H9 (cell line): Measurements from ENCODE around the gene NHSL2. TPM values are rescaled to one million over a fixed set of nuclear protein-coding genes. Genes with fewer than 3 reads are reported as not detected.

Experiments
- DNase-seq: peaks from one replicate; pipeline ENCODE4 v3.0.0-alpha.2; 2017
- H2AFZ ChIP-seq: one replicate; pipeline ENCODE4 v1.6.1; 2013; ENCODE audit warnings: mild to moderate bottlenecking, low read length, control low read depth, moderate library complexity
- H2AK5ac ChIP-seq: 2 replicates; pipeline ENCODE4 v1.6.1; 2013; ENCODE audit warnings: low read length, control low read depth, mixed read lengths; ENCODE audit not compliant: insufficient read length
- H2BK120ac ChIP-seq: one replicate; pipeline ENCODE4 v1.6.1; 2013; ENCODE audit warnings: low read depth, mild to moderate bottlenecking, low read length, control low read depth, inconsistent platforms; ENCODE audit not compliant: poor library complexity, severe bottlenecking
- H2BK12ac ChIP-seq: 2 replicates; pipeline ENCODE4 v1.6.1; 2013; ENCODE audit warnings: low read length, control low read depth, mixed read lengths, low read depth; ENCODE audit not compliant: insufficient read length
- H2BK15ac ChIP-seq: 2 replicates; pipeline ENCODE4 v1.6.1; 2013; ENCODE audit warnings: low read depth, low read length, control low read depth
- H2BK20ac ChIP-seq: one replicate; pipeline ENCODE4 v1.6.1; 2013; ENCODE audit warnings: low read depth, mild to moderate bottlenecking, low read length, control low read depth, inconsistent platforms; ENCODE audit not compliant: poor library complexity, severe bottlenecking
- H2BK5ac ChIP-seq: 2 replicates; pipeline ENCODE4 v1.6.1; 2013; ENCODE audit warnings: low read length, control low read depth, mixed read lengths; ENCODE audit not compliant: insufficient read length
- H3K14ac ChIP-seq: 2 replicates; pipeline ENCODE4 v1.6.1; 2013; ENCODE audit warnings: low read length, control low read depth; ENCODE audit not compliant: insufficient read depth
- H3K18ac ChIP-seq: 2 replicates; pipeline ENCODE4 v1.6.1; 2013; ENCODE audit warnings: low read depth, mild to moderate bottlenecking, mixed read lengths, low read length, control low read depth; ENCODE audit not compliant: insufficient read length
- H3K23ac ChIP-seq: 2 replicates; pipeline ENCODE4 v1.6.1; 2013; ENCODE audit warnings: low read length, control low read depth, mixed read lengths, low read depth; ENCODE audit not compliant: insufficient read length
- H3K23me2 ChIP-seq: 2 replicates; pipeline ENCODE4 v1.6.1; 2013; ENCODE audit warnings: low read depth, mild to moderate bottlenecking, mixed read lengths, low read length, control low read depth; ENCODE audit not compliant: insufficient read length, poor library complexity, severe bottlenecking
- H3K27ac ChIP-seq: 2 replicates; pipeline ENCODE4 v1.5.1; 2013; ENCODE audit warnings: low read length, control low read depth, mixed read lengths, low read depth; ENCODE audit not compliant: insufficient read length
- H3K27me3 ChIP-seq: 2 replicates; pipeline ENCODE4 v1.6.1; 2013; ENCODE audit warnings: low read length, control low read depth, inconsistent platforms; ENCODE audit not compliant: insufficient read depth
- H3K4ac ChIP-seq: 2 replicates; pipeline ENCODE4 v1.6.1; 2013; ENCODE audit warnings: low read depth, mild to moderate bottlenecking, control low read depth, inconsistent platforms, low read length, moderate library complexity
- H3K4me1 ChIP-seq: 2 replicates; pipeline ENCODE4 v1.6.1; 2013; ENCODE audit warnings: low read length, control low read depth, inconsistent platforms; ENCODE audit not compliant: insufficient read depth
- H3K4me2 ChIP-seq: 2 replicates; pipeline ENCODE4 v1.6.1; 2013; ENCODE audit warnings: low read length, control low read depth, mixed read lengths; ENCODE audit not compliant: insufficient read length, insufficient read depth
- H3K56ac ChIP-seq: 2 replicates; pipeline ENCODE4 v1.6.1; 2013; ENCODE audit warnings: low read depth, mild to moderate bottlenecking, mixed read lengths, low read length, control low read depth; ENCODE audit not compliant: insufficient read length
- H3K79me1 ChIP-seq: 2 replicates; pipeline ENCODE4 v1.6.1; 2013; ENCODE audit warnings: low read depth, mild to moderate bottlenecking, moderate library complexity, low read length, control low read depth, inconsistent platforms; ENCODE audit not compliant: insufficient read depth, poor library complexity, severe bottlenecking
- H3K79me2 ChIP-seq: 2 replicates; pipeline ENCODE4 v1.6.1; 2013; ENCODE audit warnings: low read length, control low read depth, inconsistent platforms; ENCODE audit not compliant: insufficient read depth
- H3K9ac ChIP-seq: 2 replicates; pipeline ENCODE4 v1.6.1; 2013; ENCODE audit warnings: low read length, control low read depth, mixed read lengths; ENCODE audit not compliant: insufficient read length; ENCODE audit errors: extremely low read depth
- H3K9me3 ChIP-seq: one replicate; pipeline ENCODE4 v1.6.1; 2013; ENCODE audit warnings: low read depth, low read length, inconsistent platforms; ENCODE audit not compliant: control insufficient read depth
- H3T11ph ChIP-seq: one replicate; pipeline ENCODE4 v1.6.1; 2013; ENCODE audit warnings: mild to moderate bottlenecking, low read length, control low read depth, inconsistent platforms
- H4K20me1 ChIP-seq: one replicate; pipeline ENCODE4 v1.6.1; 2013; ENCODE audit not compliant: control insufficient read depth, insufficient read length, insufficient read depth
- H4K5ac ChIP-seq: 2 replicates; pipeline ENCODE4 v1.6.1; 2013; ENCODE audit warnings: low read depth, mild to moderate bottlenecking, mixed read lengths, low read length, control low read depth; ENCODE audit not compliant: insufficient read length
- H4K8ac ChIP-seq: replicated peaks from 2 replicates; pipeline ENCODE4 v1.6.1; 2013; ENCODE audit warnings: low read length, control low read depth, mixed read lengths, low read depth; ENCODE audit not compliant: insufficient read length
- H4K91ac ChIP-seq: 2 replicates; pipeline ENCODE4 v1.6.1; 2013; ENCODE audit warnings: low read depth, mild to moderate bottlenecking, moderate library complexity, mixed read lengths, low read length, control low read depth; ENCODE audit not compliant: insufficient read length
- H3K27ac Mint-ChIP-seq, 3 experiments: 2 replicates in 2 of 3; 3 replicates in 1 of 3; pipeline ENCODE4 v1.8.0; 2020 to 2021; ENCODE audit warnings: mixed read lengths in 3 of 3, mild to moderate bottlenecking in 1 of 3, moderate library complexity in 1 of 3
- H3K27me3 Mint-ChIP-seq: 2 replicates; pipeline ENCODE4 v1.8.0; 2021; ENCODE audit warnings: low read depth, mild to moderate bottlenecking, moderate library complexity, mixed read lengths
- H3K36me3 Mint-ChIP-seq, 3 experiments: 2 replicates in 2 of 3; 3 replicates in 1 of 3; pipeline ENCODE4 v1.8.0; 2020 to 2021; ENCODE audit warnings: low read depth in 3 of 3, mixed read lengths in 3 of 3; ENCODE audit not compliant: insufficient read depth in 1 of 3
- H3K4me1 Mint-ChIP-seq, 2 experiments: 2 replicates each; pipeline ENCODE4 v1.8.0; 2020; ENCODE audit warnings: mixed read lengths in 2 of 2
- H3K4me3 Mint-ChIP-seq, 2 experiments: 2 replicates in 1 of 2; 3 replicates in 1 of 2; pipeline ENCODE4 v1.8.0; 2020 to 2021; ENCODE audit warnings: mild to moderate bottlenecking in 2 of 2, mixed read lengths in 2 of 2, moderate library complexity in 1 of 2
- H3K9me3 Mint-ChIP-seq, 2 experiments: 2 replicates in 1 of 2; 3 replicates in 1 of 2; pipeline ENCODE4 v1.8.0; 2020; ENCODE audit warnings: mild to moderate bottlenecking in 2 of 2, mixed read lengths in 2 of 2, moderate library complexity in 1 of 2
- CTCF ChIP-seq: fragments of 200-600 bp; sonication (generic); conservative IDR thresholded peaks from 3 replicates; pipeline ENCODE4 v1.8.0; 2021; ENCODE audit warnings: antibody characterized with exemption, mild to moderate bottlenecking
- WGBS: extraction: QIAGEN DNeasy Blood & Tissue Kit; methylation state at CpG from one replicate; pipeline ENCODE4 v1.1.7; 2013; ENCODE audit warnings: missing lambda C conversion rate, low lambda C conversion rate, mixed read lengths; ENCODE audit not compliant: insufficient read length; ENCODE audit errors: extremely low coverage; 5-methylcytosine and 5-hydroxymethylcytosine counted together
- total RNA-seq: library from RNA; stranded (reverse); gene quantifications from 2 replicates; pipeline ENCODE4 v1.2.1, GENCODE V29; 2021

NHSL2 gene
- total RNA-seq, 1 experiment from 2014 or later = 6.4 TPM

GRCh38 chrX:72115380-72115779, 204.7 kb downstream of the NHSL2 start:
- WGBS = no CpG with 5 or more reads among the region's 7 CpGs
- no peaks in the 10 kb centered on the region; the same call in 1 of the 2 replicates for H3K27me3 Mint-ChIP-seq
- H2BK20ac ChIP-seq = no peak overlapping the region
- H3K4me1 Mint-ChIP-seq = peaks cover 24 to 29% of the 10 kb centered on the region in 2 experiments
- H3K4me3 Mint-ChIP-seq = no peak overlapping the region
- no peak for TF ChIP-seq CTCF
- H3K56ac ChIP-seq = no peak overlapping the region
- no peaks in the 10 kb centered on the region for H3K79me2 ChIP-seq
- H3K4me2 ChIP-seq = no peak overlapping the region
- peaks cover 0 to 5% (median 0%) of the 10 kb centered on the region in 3 experiments; a peak in 3 of 7 replicates for H3K36me3 Mint-ChIP-seq
- H3K9me3 ChIP-seq = peaks cover 9% of the 10 kb centered on the region
- H2BK15ac ChIP-seq = no peak overlapping the region
- no peak overlapping the region for H3K27ac Mint-ChIP-seq
- no peak overlapping the region for H2BK5ac ChIP-seq
- no peaks in the 10 kb centered on the region for H3K23me2 ChIP-seq
- H3K4me1 ChIP-seq = no peaks in the 10 kb centered on the region; the same call in 1 of the 2 replicates
- H3T11ph ChIP-seq = no peak overlapping the region
- no peak for DNase-seq
- H3K27me3 ChIP-seq = no peaks in the 10 kb centered on the region
- H4K8ac ChIP-seq = no peak overlapping the region
- no peak overlapping the region for H3K4ac ChIP-seq
- H2BK12ac ChIP-seq = no peak overlapping the region
- no peak overlapping the region for H3K14ac ChIP-seq
- no peak overlapping the region for H2AFZ ChIP-seq
- H3K79me1 ChIP-seq = no peaks in the 10 kb centered on the region
- peaks cover 64 to 67% of the 10 kb centered on the region in 2 experiments for H3K9me3 Mint-ChIP-seq
- H3K9ac ChIP-seq = no peak overlapping the region
- no peak overlapping the region for H3K23ac ChIP-seq
- H4K20me1 ChIP-seq = no peaks in the 10 kb centered on the region
- no peak overlapping the region for H4K5ac ChIP-seq
- H2BK120ac ChIP-seq = no peak overlapping the region
- H3K18ac ChIP-seq = no peak overlapping the region
- H2AK5ac ChIP-seq = no peak overlapping the region
- H3K27ac ChIP-seq = no peak overlapping the region
- no peak overlapping the region for H4K91ac ChIP-seq
